Type B pancreatic cell (in vitro differentiated cells): Measurements from ENCODE around the gene SRPK2. TPM values are rescaled to one million over a fixed set of nuclear protein-coding genes. Genes with fewer than 3 reads are reported as not detected.

ENCODE experiments used
- DNase-seq: peaks from one replicate; pipeline ENCODE4 v3.0.0; 2021; ENCODE audit warnings: mixed read lengths; ENCODE audit not compliant: unreplicated experiment; ENCODE audit errors: extremely low spot score
- H3K27ac Mint-ChIP-seq: 2 replicates; pipeline ENCODE4 v1.8.0; 2021; ENCODE audit warnings: mild to moderate bottlenecking, mixed read lengths
- H3K27me3 Mint-ChIP-seq: 2 replicates; pipeline ENCODE4 v1.8.0; 2021; ENCODE audit warnings: mixed read lengths
- H3K36me3 Mint-ChIP-seq: 2 replicates; pipeline ENCODE4 v1.8.0; 2021; ENCODE audit warnings: mixed read lengths
- H3K4me1 Mint-ChIP-seq: one replicate; pipeline ENCODE4 v1.8.0; 2021; ENCODE audit warnings: mixed read lengths; ENCODE audit not compliant: unreplicated experiment
- H3K4me3 Mint-ChIP-seq: 2 replicates; pipeline ENCODE4 v1.8.0; 2021; ENCODE audit warnings: mild to moderate bottlenecking, mixed read lengths
- H3K9me3 Mint-ChIP-seq: 2 replicates; pipeline ENCODE4 v1.8.0; 2021; ENCODE audit warnings: mixed read lengths
- total RNA-seq: library from RNA; stranded (reverse); gene quantifications from 2 replicates; pipeline ENCODE4 v1.2.1, GENCODE V29; 2021; ENCODE audit warnings: low replicate concordance
- TF ChIP-seq, protein P1 (sequence below): fragments of 200-600 bp; sonication (generic); conservative IDR thresholded peaks from 2 replicates; pipeline ENCODE4 v1.5.0; 2021; ENCODE audit warnings: antibody characterized with exemption, mild to moderate bottlenecking

The SRPK2 gene
- total RNA-seq, 1 donor from 2014 or later, result 36.0 TPM

DNA sequence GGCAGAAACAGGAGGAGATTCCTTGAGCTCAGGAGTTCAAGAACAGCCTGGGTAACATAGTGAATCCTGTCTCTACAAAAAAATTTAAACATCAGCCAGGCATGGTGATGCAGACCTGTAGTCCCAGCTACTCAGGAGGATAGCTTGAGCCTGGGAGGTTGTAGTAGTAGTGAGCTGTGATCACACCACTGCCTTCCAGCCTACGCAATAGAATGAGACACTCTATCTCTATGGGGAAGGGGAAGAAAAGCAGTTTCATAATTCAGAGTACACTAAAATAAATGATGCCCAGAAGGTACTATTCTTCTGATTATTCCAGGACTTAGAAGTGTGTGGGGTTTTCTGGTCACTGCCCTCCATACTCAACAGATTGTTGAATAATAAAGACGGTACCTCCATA lies 197.4 kb downstream of the SRPK2 start:
- TF ChIP-seq, protein P1, sequence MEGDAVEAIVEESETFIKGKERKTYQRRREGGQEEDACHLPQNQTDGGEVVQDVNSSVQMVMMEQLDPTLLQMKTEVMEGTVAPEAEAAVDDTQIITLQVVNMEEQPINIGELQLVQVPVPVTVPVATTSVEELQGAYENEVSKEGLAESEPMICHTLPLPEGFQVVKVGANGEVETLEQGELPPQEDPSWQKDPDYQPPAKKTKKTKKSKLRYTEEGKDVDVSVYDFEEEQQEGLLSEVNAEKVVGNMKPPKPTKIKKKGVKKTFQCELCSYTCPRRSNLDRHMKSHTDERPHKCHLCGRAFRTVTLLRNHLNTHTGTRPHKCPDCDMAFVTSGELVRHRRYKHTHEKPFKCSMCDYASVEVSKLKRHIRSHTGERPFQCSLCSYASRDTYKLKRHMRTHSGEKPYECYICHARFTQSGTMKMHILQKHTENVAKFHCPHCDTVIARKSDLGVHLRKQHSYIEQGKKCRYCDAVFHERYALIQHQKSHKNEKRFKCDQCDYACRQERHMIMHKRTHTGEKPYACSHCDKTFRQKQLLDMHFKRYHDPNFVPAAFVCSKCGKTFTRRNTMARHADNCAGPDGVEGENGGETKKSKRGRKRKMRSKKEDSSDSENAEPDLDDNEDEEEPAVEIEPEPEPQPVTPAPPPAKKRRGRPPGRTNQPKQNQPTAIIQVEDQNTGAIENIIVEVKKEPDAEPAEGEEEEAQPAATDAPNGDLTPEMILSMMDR, result no peak
- H3K27me3 Mint-ChIP-seq, result no peaks in the 10 kb centered on the region
- H3K4me3 Mint-ChIP-seq, result no peak overlapping the region
- H3K9me3 Mint-ChIP-seq, result no peaks in the 10 kb centered on the region
- DNase-seq, result no peak
- peaks cover 5% of the 10 kb centered on the region for H3K36me3 Mint-ChIP-seq
- H3K27ac Mint-ChIP-seq, result no peak overlapping the region
- H3K4me1 Mint-ChIP-seq, result peaks cover 6% of the 10 kb centered on the region

DNA sequence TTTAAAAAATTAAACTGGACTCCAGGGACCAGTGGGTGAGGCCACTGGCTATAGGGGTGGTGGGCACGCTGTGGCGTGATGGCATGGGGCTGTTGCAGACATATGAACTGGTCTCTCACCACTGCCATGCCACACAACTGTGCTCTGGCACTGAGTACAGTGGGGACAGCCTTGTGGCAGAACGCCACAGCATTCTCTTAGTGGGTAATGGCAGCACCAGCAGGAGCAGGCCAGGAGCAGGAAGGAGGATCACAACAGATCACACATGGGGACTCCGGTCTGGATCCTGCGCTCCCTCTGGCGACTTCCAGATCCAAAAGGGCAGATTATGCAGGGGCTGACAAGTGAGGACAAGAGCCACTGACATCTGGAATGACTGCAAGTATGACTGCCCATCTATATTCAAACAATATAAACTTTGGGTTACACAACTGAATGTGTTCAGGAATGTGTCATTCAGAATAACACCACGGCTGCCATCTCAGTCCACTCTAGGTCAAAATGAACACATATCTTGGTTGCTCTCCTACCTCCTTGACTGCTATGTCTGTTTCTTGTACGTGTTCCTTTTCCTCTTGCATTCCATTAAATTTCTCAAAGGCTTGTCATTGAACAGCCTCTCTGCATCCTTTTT lies 198.7 kb downstream of the SRPK2 start:
- peaks cover 6% of the 10 kb centered on the region for H3K4me1 Mint-ChIP-seq
- H3K36me3 Mint-ChIP-seq, result peaks cover 5% of the 10 kb centered on the region
- no peaks in the 10 kb centered on the region for H3K27me3 Mint-ChIP-seq
- TF ChIP-seq, protein P1, result no peak
- DNase-seq, result no peak
- H3K9me3 Mint-ChIP-seq, result no peaks in the 10 kb centered on the region
- no peak overlapping the region for H3K4me3 Mint-ChIP-seq
- no peak overlapping the region for H3K27ac Mint-ChIP-seq

DNA sequence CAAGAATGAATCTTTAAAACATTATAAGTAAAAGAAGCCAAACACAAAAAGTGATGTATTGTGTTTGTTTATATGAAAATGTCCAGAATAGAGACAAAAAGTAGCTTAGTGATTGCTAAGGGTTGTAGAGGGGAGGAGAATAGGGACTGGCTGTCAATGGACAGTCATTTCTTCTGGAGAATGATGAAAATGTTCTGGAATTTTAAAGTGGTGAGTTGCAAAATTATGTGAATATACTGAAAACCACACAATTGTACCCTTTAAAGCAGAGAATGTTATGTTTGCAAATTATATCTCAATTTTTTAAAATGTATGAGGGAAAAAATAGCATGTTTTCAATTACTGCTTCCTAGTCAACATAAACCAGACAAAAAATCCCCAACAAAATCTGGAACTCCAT lies 200.5 kb downstream of the SRPK2 start:
- Mint-ChIP-seq H3K9me3 (no peaks in the 10 kb centered on the region), H3K4me1 (peaks cover 6% of the 10 kb centered on the region), H3K4me3 (no peak overlapping the region), H3K27ac (no peak overlapping the region), H3K36me3 (no peaks in the 10 kb centered on the region), H3K27me3 (no peaks in the 10 kb centered on the region)
- TF ChIP-seq, protein P1, result no peak
- no peak for DNase-seq

DNA sequence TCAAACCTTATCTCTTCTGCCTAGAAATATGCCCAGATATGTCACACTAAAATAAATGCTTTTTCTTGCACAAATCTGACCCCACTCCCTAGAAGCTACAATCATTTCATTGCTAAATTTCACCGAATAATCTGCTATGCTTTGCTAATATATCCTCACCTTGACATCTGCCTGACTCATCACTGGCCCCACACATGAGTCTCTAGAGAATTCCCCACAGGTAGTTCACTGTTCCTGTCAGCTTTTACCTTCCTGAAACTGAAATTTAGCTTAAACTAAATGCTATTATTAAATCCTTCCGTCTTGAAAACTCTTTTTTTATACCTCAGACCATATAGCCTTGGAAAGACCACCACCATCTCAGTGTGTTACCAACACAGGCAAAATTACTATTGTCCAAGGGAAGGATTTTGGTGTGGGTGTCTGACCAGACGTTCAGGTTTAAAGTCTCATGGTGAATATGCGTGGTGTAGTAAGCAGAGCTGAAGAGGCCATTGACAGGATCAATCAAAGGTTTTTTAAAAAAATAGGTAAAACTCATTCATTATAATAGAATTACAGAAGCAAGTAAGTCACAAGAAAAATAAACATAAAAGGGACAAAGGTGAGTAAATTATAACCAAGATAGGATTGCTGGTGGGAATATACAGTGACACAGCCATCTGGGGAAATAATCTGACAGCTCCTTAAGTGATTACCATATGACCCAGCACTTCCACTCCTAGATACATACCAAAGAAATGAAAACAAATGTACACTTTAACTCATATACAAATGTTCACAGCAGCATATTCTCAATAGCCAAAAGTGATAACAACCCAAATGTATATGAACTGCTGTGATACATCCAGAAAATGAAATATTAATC lies 201.2 kb downstream of the SRPK2 start:
- H3K36me3 Mint-ChIP-seq, result no peaks in the 10 kb centered on the region

DNA sequence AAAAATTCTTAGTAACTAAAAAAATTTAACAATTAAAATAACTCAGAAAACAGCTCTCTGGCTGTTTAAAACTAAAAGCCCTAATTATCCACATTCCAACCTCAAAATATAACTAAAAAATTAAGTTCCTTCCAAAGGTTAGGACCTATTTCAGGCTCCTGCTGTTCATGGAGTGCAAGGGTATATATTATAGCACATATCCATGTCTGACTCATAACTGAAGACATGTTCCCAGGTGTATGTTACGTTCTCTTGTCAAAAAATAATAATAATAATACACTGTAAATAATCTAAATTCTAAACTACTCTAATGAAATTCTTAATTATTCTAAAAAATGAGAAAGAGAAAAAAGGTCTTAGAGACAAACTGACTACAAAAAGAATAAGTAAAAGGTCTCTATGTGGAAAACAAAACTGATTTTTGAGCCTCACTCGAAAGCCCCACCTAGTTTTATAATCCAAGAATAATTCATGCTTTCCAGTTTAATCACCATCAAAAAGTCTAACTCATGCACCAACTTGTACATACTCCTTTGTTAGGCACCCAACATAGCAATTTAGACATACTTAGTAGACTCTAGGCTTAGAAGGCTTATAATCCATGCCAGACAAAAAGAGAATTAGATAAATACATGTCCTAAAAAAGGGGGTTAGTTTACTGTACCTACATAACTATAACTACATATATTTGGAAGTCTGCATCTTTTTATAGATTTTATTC lies 203.3 kb downstream of the SRPK2 start:
- Mint-ChIP-seq H3K27ac (no peak overlapping the region), H3K36me3 (no peaks in the 10 kb centered on the region), H3K4me1 (peaks cover 6% of the 10 kb centered on the region), H3K9me3 (no peaks in the 10 kb centered on the region), H3K4me3 (no peak overlapping the region), H3K27me3 (no peaks in the 10 kb centered on the region)
- TF ChIP-seq, protein P1, result no peak
- no peak for DNase-seq

More for the DNA sequence above, 201.2 kb downstream of the SRPK2 start:
- no peak overlapping the region for H3K4me3 Mint-ChIP-seq
- H3K9me3 Mint-ChIP-seq, result no peaks in the 10 kb centered on the region
- no peaks in the 10 kb centered on the region for H3K27me3 Mint-ChIP-seq
- peaks cover 6% of the 10 kb centered on the region for H3K4me1 Mint-ChIP-seq
- no peak overlapping the region for H3K27ac Mint-ChIP-seq
- TF ChIP-seq, protein P1, result no peak
- no peak for DNase-seq
